Measurements from ENCODE around the gene ABAT. TPM values are rescaled to one million over a fixed set of nuclear protein-coding genes. Genes with fewer than 3 reads are reported as not detected.

The ABAT gene
- total and polyA plus RNA-seq, 2 donors (not counting 1 experiment from before 2014, with no cell fraction given), result 6.2 to 14.3 TPM

GRCh38 chr16:8720080-8720966 lies 45.9 kb downstream of the ABAT start:
- ChIA-PET POLR2A (no interaction called here), CTCF (no interaction called here)
- 75% methylated on average over 14 of the region's 14 CpGs for WGBS (ENCODE audit: insufficient coverage)
- DNase-seq (no peak), ATAC-seq (ENCODE audit: low read depth) (peak; percentile 31)
- Histone ChIP-seq H3K27me3 (replicated peaks in 1 of 4; ENCODE audit: control extremely low read depth in 1 of 4, control insufficient read depth in 3 of 4, insufficient read depth in 4 of 4, low read length in 3 of 4) (no peaks in the 10 kb centered on the region), H3K79me2 (ENCODE audit: control insufficient read depth, insufficient read depth, low read length) (no peaks in the 10 kb centered on the region), H3K4me2 (replicated peaks; ENCODE audit: low read depth, low read length, poor library complexity, severe bottlenecking) (peak overlapping the region; percentile 55), H3K9me3 (ENCODE audit: control extremely low read depth in 1 of 3, control insufficient read depth in 2 of 3, insufficient read depth in 1 of 3, low read length in 2 of 3) (peaks cover 4 to 14% (median 6%) of the 10 kb centered on the region in 3 donors), H3K9ac (ENCODE audit: low read length) (no peak overlapping the region), H2AFZ (ENCODE audit: insufficient read depth, low read depth, low read length, poor library complexity, severe bottlenecking) (no peak overlapping the region), H4K20me1 (ENCODE audit: control insufficient read depth, insufficient read depth, low read length, poor library complexity, severe bottlenecking) (no peaks in the 10 kb centered on the region), H3K36me3 (replicated peaks in 1 of 2; ENCODE audit: control extremely low read depth in 1 of 2, control insufficient read depth in 1 of 2, extremely low read depth in 1 of 2, insufficient read depth in 2 of 2, low read length in 1 of 2) (no peaks in the 10 kb centered on the region), H3K4me3 (ENCODE audit: control extremely low read depth in 1 of 5, extremely low read depth in 1 of 5, insufficient read depth in 1 of 5, low read depth in 2 of 5, low read length in 4 of 5) (no peak overlapping the region), H3K27ac (ENCODE audit: low read length in 2 of 2) (no peak overlapping the region), H3K4me1 (ENCODE audit: control insufficient read depth in 2 of 2, insufficient read depth in 2 of 2, low read length in 2 of 2) (peaks cover 0 to 26% of the 10 kb centered on the region in 2 donors)
- TF ChIP-seq EZH2 (IDR thresholded peaks at IDR 0.05; ENCODE audit: borderline replicate concordance, insufficient read depth, low read depth, low read length, poor library complexity, severe bottlenecking), result no peak
- no peak for TF ChIP-seq CTCF (IDR thresholded peaks at IDR 0.05)
- H3K27ac Mint-ChIP-seq, result no peak overlapping the region
- peaks cover 5% of the 10 kb centered on the region for H3K4me1 Mint-ChIP-seq
- H3K4me3 Mint-ChIP-seq, result no peak overlapping the region
- H3K9me3 Mint-ChIP-seq (ENCODE audit: insufficient read depth), result no peaks in the 10 kb centered on the region
- intact Hi-C loops (cut with micrococcal nuclease), result no loop called here
- no peaks in the 10 kb centered on the region for H3K27me3 Mint-ChIP-seq

GRCh38 chr16:8720967-8721308 lies 46.5 kb downstream of the ABAT start:
- no CpG with 5 or more reads among the region's 3 CpGs for WGBS (ENCODE audit: insufficient coverage)
- no peak overlapping the region for H3K27ac Mint-ChIP-seq
- intact Hi-C loops (cut with micrococcal nuclease), result no loop called here

More at GRCh38 chr16:8720967-8721308, 46.5 kb downstream of the ABAT start:
- peaks cover 3% of the 10 kb centered on the region for H3K79me2 ChIP-seq (ENCODE audit: control insufficient read depth, insufficient read depth, low read length)
- Mint-ChIP-seq H3K9me3 (ENCODE audit: insufficient read depth) (no peaks in the 10 kb centered on the region), H3K4me3 (no peak overlapping the region), H3K4me1 (peaks cover 10% of the 10 kb centered on the region), H3K27me3 (no peaks in the 10 kb centered on the region)
- peaks cover 4 to 14% (median 6%) of the 10 kb centered on the region in 3 donors for H3K9me3 ChIP-seq (ENCODE audit: control extremely low read depth in 1 of 3, control insufficient read depth in 2 of 3, insufficient read depth in 1 of 3, low read length in 2 of 3)
- no peaks in the 10 kb centered on the region for H3K27me3 ChIP-seq (replicated peaks in 1 of 4; ENCODE audit: control extremely low read depth in 1 of 4, control insufficient read depth in 3 of 4, insufficient read depth in 4 of 4, low read length in 3 of 4)
- H3K4me1 ChIP-seq (ENCODE audit: control insufficient read depth in 2 of 2, insufficient read depth in 2 of 2, low read length in 2 of 2), result peaks cover 0 to 26% of the 10 kb centered on the region in 2 donors
- ChIA-PET CTCF (interaction anchor here (0.7 kb wide), 1 partner anchor 45 kb away, joined by 3 read pairs; no protein-coding TSS in a partner anchor), POLR2A (no interaction called here)
- peak overlapping the region; percentile 55 for H3K4me2 ChIP-seq (replicated peaks; ENCODE audit: low read depth, low read length, poor library complexity, severe bottlenecking)
- no peak overlapping the region for H3K9ac ChIP-seq (ENCODE audit: low read length)
- no peak for ATAC-seq (ENCODE audit: low read depth)
- no peak overlapping the region for H3K27ac ChIP-seq (ENCODE audit: low read length in 2 of 2)
- no peaks in the 10 kb centered on the region for H4K20me1 ChIP-seq (ENCODE audit: control insufficient read depth, insufficient read depth, low read length, poor library complexity, severe bottlenecking)
- TF ChIP-seq EZH2 (IDR thresholded peaks at IDR 0.05; ENCODE audit: borderline replicate concordance, insufficient read depth, low read depth, low read length, poor library complexity, severe bottlenecking), result no peak
- no peak for TF ChIP-seq CTCF (IDR thresholded peaks at IDR 0.05)
- no peaks in the 10 kb centered on the region for H3K36me3 ChIP-seq (replicated peaks in 1 of 2; ENCODE audit: control extremely low read depth in 1 of 2, control insufficient read depth in 1 of 2, extremely low read depth in 1 of 2, insufficient read depth in 2 of 2, low read length in 1 of 2)
- H2AFZ ChIP-seq (ENCODE audit: insufficient read depth, low read depth, low read length, poor library complexity, severe bottlenecking), result no peak overlapping the region
- DNase-seq, result no peak
- no peak overlapping the region for H3K4me3 ChIP-seq (ENCODE audit: control extremely low read depth in 1 of 5, extremely low read depth in 1 of 5, insufficient read depth in 1 of 5, low read depth in 2 of 5, low read length in 4 of 5)

All from B cell (primary cell).